DND-41 (cell line): Measurements from ENCODE around the gene TEX22.

Source experiments
- ATAC-seq: fragments of 200-7000 bp; cut with Tn5 transposase; 3 replicates; pipeline ENCODE4 v1.9.1; 2021; ENCODE audit warnings: low read depth; ENCODE audit not compliant: insufficient read depth
- DNase-seq: peaks from one replicate; pipeline ENCODE4 v3.0.0-alpha.2; 2020
- H2AFZ ChIP-seq: 2 replicates; pipeline ENCODE4 v1.6.0; 2012; ENCODE audit warnings: low read depth, low read length
- H3K27ac ChIP-seq: 2 replicates; pipeline ENCODE4 v1.5.1; 2012; ENCODE audit warnings: low read length, inconsistent platforms
- H3K27me3 ChIP-seq: fragments of 200-600 bp; sonication (generic); 2 replicates; pipeline ENCODE4 v1.6.0; 2012; ENCODE audit warnings: low read length, mild to moderate bottlenecking, inconsistent platforms; ENCODE audit not compliant: insufficient read depth, poor library complexity
- H3K36me3 ChIP-seq: 2 replicates; pipeline ENCODE4 v1.5.1; 2012; ENCODE audit warnings: low read length, inconsistent platforms; ENCODE audit not compliant: insufficient read depth
- H3K4me1 ChIP-seq: 2 replicates; pipeline ENCODE4 v1.5.1; 2012; ENCODE audit warnings: mild to moderate bottlenecking, low read length; ENCODE audit not compliant: insufficient read depth
- H3K4me2 ChIP-seq: 2 replicates; pipeline ENCODE4 v1.6.0; 2012; ENCODE audit warnings: mild to moderate bottlenecking, moderate library complexity, low read length, inconsistent platforms; ENCODE audit not compliant: insufficient read depth
- H3K4me3 ChIP-seq, 2 experiments: fragments of 200-600 bp in 1 of 2; shearing (Covaris generic) in 1 of 2; 2 replicates each; pipeline ENCODE4 v1.5.1; 2012 to 2016; ENCODE audit warnings: inconsistent platforms in 2 of 2, low read length in 2 of 2, mild to moderate bottlenecking in 2 of 2, low read depth in 1 of 2, moderate library complexity in 1 of 2
- H3K79me2 ChIP-seq: 2 replicates; pipeline ENCODE4 v1.6.0; 2012; ENCODE audit warnings: low read length, inconsistent platforms; ENCODE audit not compliant: insufficient read depth
- H3K9ac ChIP-seq: 2 replicates; pipeline ENCODE4 v1.6.0; 2012; ENCODE audit warnings: low read depth, mild to moderate bottlenecking, inconsistent platforms, low read length, moderate library complexity
- H3K9me3 ChIP-seq: 2 replicates; pipeline ENCODE4 v1.5.1; 2012; ENCODE audit warnings: low read length, moderate library complexity, mild to moderate bottlenecking, inconsistent platforms; ENCODE audit not compliant: insufficient read depth, severe bottlenecking
- H4K20me1 ChIP-seq: 2 replicates; pipeline ENCODE4 v1.6.0; 2012; ENCODE audit warnings: low read length; ENCODE audit not compliant: insufficient read depth
- EZH2 ChIP-seq: IDR thresholded peaks from 3 replicates; pipeline ENCODE4 v1.6.1; 2012; ENCODE audit warnings: borderline replicate concordance, low read depth, mild to moderate bottlenecking, moderate library complexity, low read length, inconsistent platforms; ENCODE audit not compliant: severe bottlenecking
- TF ChIP-seq, protein P1 (sequence below): IDR thresholded peaks from 2 replicates; pipeline ENCODE4 v1.5.1; 2012; ENCODE audit warnings: borderline replicate concordance, low read length, moderate library complexity, mild to moderate bottlenecking; ENCODE audit not compliant: poor library complexity, severe bottlenecking; ENCODE audit errors: extremely low read depth

TEX22 gene

DNA sequence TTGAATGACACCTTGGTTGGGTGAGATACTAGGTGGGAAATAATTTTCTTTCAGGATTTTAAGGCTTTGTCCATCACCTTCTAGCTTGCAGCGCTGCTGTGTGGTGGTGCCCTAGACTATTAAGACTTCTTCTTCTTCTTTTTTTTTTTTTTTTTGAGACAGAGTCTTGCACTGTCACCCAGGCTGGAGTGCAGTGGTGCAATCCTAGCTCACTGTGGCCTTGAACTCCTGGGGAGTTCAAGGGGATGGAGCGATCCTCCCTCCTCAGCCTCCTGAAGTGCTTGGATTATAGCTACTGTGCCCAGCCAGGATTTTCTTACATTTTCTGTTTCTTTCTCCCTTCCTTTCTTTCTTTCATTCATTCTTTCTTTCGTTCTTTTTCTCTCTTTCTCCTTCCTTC is 11.0 kb downstream of the TEX22 start:
- H4K20me1 ChIP-seq, result no peaks in the 10 kb centered on the region
- no peak overlapping the region for H3K9ac ChIP-seq
- H2AFZ ChIP-seq, result no peak overlapping the region
- DNase-seq (no peak), ATAC-seq (no peak)
- H3K4me2 ChIP-seq, result no peak overlapping the region
- H3K27ac ChIP-seq, result no peak overlapping the region
- TF ChIP-seq EZH2, result no peak
- TF ChIP-seq, protein P1, sequence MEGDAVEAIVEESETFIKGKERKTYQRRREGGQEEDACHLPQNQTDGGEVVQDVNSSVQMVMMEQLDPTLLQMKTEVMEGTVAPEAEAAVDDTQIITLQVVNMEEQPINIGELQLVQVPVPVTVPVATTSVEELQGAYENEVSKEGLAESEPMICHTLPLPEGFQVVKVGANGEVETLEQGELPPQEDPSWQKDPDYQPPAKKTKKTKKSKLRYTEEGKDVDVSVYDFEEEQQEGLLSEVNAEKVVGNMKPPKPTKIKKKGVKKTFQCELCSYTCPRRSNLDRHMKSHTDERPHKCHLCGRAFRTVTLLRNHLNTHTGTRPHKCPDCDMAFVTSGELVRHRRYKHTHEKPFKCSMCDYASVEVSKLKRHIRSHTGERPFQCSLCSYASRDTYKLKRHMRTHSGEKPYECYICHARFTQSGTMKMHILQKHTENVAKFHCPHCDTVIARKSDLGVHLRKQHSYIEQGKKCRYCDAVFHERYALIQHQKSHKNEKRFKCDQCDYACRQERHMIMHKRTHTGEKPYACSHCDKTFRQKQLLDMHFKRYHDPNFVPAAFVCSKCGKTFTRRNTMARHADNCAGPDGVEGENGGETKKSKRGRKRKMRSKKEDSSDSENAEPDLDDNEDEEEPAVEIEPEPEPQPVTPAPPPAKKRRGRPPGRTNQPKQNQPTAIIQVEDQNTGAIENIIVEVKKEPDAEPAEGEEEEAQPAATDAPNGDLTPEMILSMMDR, result no peak
- no peaks in the 10 kb centered on the region for H3K36me3 ChIP-seq
- no peaks in the 10 kb centered on the region for H3K27me3 ChIP-seq
- H3K79me2 ChIP-seq, result no peaks in the 10 kb centered on the region
- no peak overlapping the region for H3K4me3 ChIP-seq
- H3K9me3 ChIP-seq, result no peaks in the 10 kb centered on the region
- H3K4me1 ChIP-seq, result peaks cover 3% of the 10 kb centered on the region

DNA sequence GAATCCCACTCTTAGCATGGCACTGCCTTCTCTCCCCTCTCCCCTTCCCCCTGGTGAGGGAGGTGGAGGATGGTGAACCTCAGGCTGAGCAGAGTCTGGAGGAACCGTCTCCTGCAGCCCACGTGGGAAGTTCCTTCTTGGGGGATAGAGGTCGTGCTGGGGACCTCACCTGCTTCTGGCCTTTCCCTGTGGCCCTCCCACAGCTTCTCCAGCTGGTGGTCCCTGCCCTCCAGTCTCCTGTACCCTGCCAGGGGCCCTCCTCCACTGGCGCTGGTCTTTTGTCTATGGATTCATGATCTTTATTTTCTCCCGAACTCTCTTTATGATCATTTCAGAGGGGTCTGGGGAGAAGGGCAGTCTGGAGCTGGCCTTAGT is 12.3 kb downstream of the TEX22 start:
- Histone ChIP-seq H3K4me2 (no peak overlapping the region), H3K9me3 (no peaks in the 10 kb centered on the region), H3K4me3 (no peak overlapping the region), H3K27me3 (no peaks in the 10 kb centered on the region), H3K27ac (no peak overlapping the region), H2AFZ (no peak overlapping the region), H3K4me1 (peaks cover 16% of the 10 kb centered on the region), H4K20me1 (no peaks in the 10 kb centered on the region), H3K36me3 (no peaks in the 10 kb centered on the region), H3K79me2 (no peaks in the 10 kb centered on the region), H3K9ac (no peak overlapping the region)
- TF ChIP-seq, protein P1, result no peak
- no peak for TF ChIP-seq EZH2
- DNase-seq, result no peak
- ATAC-seq, result no peak

DNA sequence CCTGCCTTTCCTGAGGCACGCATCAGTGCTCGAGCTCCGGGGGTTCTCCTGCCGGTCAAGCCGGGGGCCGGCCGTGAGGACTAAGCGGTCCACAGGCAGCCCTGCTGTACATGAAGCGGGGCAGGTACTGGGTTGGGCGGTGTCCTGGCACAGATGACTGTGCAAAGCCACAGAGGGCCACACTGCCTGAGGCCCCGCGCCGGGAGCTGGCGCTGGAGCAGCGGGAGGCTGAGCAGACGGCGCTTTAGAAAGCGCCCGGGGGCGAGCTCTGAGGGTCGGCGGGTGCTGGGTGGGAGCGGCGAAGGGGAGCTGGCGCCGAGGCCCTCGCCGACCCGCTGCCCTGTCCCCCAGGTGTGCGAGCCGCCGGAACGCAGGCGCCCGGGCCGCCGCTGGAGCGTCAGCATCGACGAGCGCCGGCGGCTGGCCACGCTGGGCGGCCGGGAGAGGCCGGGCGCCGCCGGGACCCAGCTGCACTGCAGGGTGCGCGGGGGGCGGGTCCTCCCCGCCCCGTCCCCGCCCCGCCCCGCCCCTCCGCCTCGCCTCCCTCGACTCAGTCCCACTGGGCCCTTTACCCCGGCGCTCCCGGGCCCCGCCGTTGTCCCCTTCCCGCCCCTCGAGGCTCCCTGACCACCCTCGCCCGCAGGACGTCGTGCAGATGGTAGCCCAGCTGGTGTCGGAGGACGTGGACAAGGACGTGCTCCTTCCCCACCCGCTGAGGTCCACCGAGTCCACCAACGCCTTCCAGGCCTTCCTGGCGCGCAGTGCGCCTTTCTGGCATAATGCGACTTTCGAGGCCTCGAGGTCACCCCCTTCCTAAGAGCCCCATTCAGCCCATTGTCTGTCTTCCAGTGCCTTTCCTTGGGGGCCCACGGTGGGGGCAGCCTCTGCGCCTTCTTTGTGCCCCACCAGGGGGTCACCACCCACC is 12.9 kb downstream of the TEX22 start:
- TF ChIP-seq EZH2, result no peak
- TF ChIP-seq, protein P1, result no peak
- H3K27ac ChIP-seq, result no peak overlapping the region
- no peaks in the 10 kb centered on the region for H4K20me1 ChIP-seq
- peaks cover 19% of the 10 kb centered on the region for H3K4me1 ChIP-seq
- no peak for DNase-seq
- H3K4me3 ChIP-seq, result no peak overlapping the region
- no peak overlapping the region for H3K4me2 ChIP-seq
- H3K36me3 ChIP-seq, result no peaks in the 10 kb centered on the region
- no peaks in the 10 kb centered on the region for H3K79me2 ChIP-seq
- no peak for ATAC-seq
- H3K9ac ChIP-seq, result no peak overlapping the region
- no peaks in the 10 kb centered on the region for H3K9me3 ChIP-seq
- no peaks in the 10 kb centered on the region for H3K27me3 ChIP-seq
- no peak overlapping the region for H2AFZ ChIP-seq
